ENCODE data around the gene SPECC1L.

Gene SPECC1L

GRCh38 chr22:24404561-24405275 lies 134.1 kb downstream of the SPECC1L start:
- Mint-ChIP-seq H3K9me3 (no peaks in the 10 kb centered on the region), H3K27me3 (no peaks in the 10 kb centered on the region), H3K4me1 (peaks cover 47% of the 10 kb centered on the region), H3K27ac (peak overlapping the region; percentile 46), H3K4me3 (no peak overlapping the region), H3K36me3 (peaks cover 15% of the 10 kb centered on the region)
- no peak for DNase-seq
- CTCF ChIA-PET: no interaction called here

GRCh38 chr22:24405631-24406321 lies 135.1 kb downstream of the SPECC1L start:
- no peak for DNase-seq
- CTCF ChIA-PET: interaction anchor here (1.4 kb wide), 1 partner anchor 116 kb away, joined by 3 read pairs; no protein-coding TSS in a partner anchor
- H3K27ac Mint-ChIP-seq: no peak overlapping the region
- no peaks in the 10 kb centered on the region for H3K9me3 Mint-ChIP-seq
- peaks cover 16% of the 10 kb centered on the region for H3K36me3 Mint-ChIP-seq
- H3K27me3 Mint-ChIP-seq: no peaks in the 10 kb centered on the region
- no peak overlapping the region for H3K4me3 Mint-ChIP-seq
- H3K4me1 Mint-ChIP-seq: peaks cover 46% of the 10 kb centered on the region

GRCh38 chr22:24406322-24407277 lies 136.0 kb downstream of the SPECC1L start:
- Mint-ChIP-seq H3K36me3 (peaks cover 7% of the 10 kb centered on the region), H3K4me3 (no peak overlapping the region), H3K27ac (peak overlapping the region; percentile 72), H3K27me3 (no peaks in the 10 kb centered on the region), H3K9me3 (no peaks in the 10 kb centered on the region), H3K4me1 (peaks cover 37% of the 10 kb centered on the region)
- DNase-seq: no peak
- CTCF ChIA-PET: interaction anchor here (1.1 to 1.4 kb wide), 2 partner anchors 49 to 115 kb away, joined by 3 read pairs; no protein-coding TSS in a partner anchor

GRCh38 chr22:24407278-24407665 lies 136.6 kb downstream of the SPECC1L start:
- DNase-seq: peak; percentile 41
- peak overlapping the region; percentile 72 for H3K27ac Mint-ChIP-seq
- H3K27me3 Mint-ChIP-seq: no peaks in the 10 kb centered on the region
- H3K4me3 Mint-ChIP-seq: no peak overlapping the region
- peaks cover 6% of the 10 kb centered on the region for H3K36me3 Mint-ChIP-seq
- no peaks in the 10 kb centered on the region for H3K9me3 Mint-ChIP-seq
- CTCF ChIA-PET: interaction anchor here (0.9 to 1.4 kb wide), 3 partner anchors 49 to 114 kb away, joined by 3 read pairs; no protein-coding TSS in a partner anchor
- H3K4me1 Mint-ChIP-seq: peaks cover 32% of the 10 kb centered on the region

- no peak for DNase-seq
- no peaks in the 10 kb centered on the region for H3K9me3 Mint-ChIP-seq
- H3K36me3 Mint-ChIP-seq: peaks cover 6% of the 10 kb centered on the region
- no peak overlapping the region for H3K27ac Mint-ChIP-seq
- CTCF ChIA-PET: interaction anchor here (0.9 to 1.1 kb wide), 2 partner anchors 50 to 82 kb away, joined by 3 read pairs; no protein-coding TSS in a partner anchor
- no peak overlapping the region for H3K4me3 Mint-ChIP-seq
- H3K4me1 Mint-ChIP-seq: peaks cover 30% of the 10 kb centered on the region
- H3K27me3 Mint-ChIP-seq: no peaks in the 10 kb centered on the region
These were observed 137.3 kb downstream of the SPECC1L start for GRCh38 chr22:24407884-24408283.

- CTCF ChIA-PET: interaction anchor here (1.3 kb wide), 1 partner anchor 114 kb away, joined by 4 read pairs; no protein-coding TSS in a partner anchor
These were observed 138.0 kb downstream of the SPECC1L start for GRCh38 chr22:24408630-24409029.

GRCh38 chr22:24409707-24410106 lies 139.1 kb downstream of the SPECC1L start:
- Mint-ChIP-seq H3K36me3 (peaks cover 1% of the 10 kb centered on the region), H3K9me3 (no peaks in the 10 kb centered on the region), H3K27ac (peak overlapping the region; percentile 80)

More at GRCh38 chr22:24408630-24409029, 138.0 kb downstream of the SPECC1L start:
- no peaks in the 10 kb centered on the region for H3K27me3 Mint-ChIP-seq
- H3K4me1 Mint-ChIP-seq: peaks cover 30% of the 10 kb centered on the region
- H3K4me3 Mint-ChIP-seq: no peak overlapping the region
- no peaks in the 10 kb centered on the region for H3K9me3 Mint-ChIP-seq
- H3K27ac Mint-ChIP-seq: no peak overlapping the region
- DNase-seq: no peak
- H3K36me3 Mint-ChIP-seq: peaks cover 6% of the 10 kb centered on the region

GRCh38 chr22:24410110-24410856 lies 139.7 kb downstream of the SPECC1L start:
- peak overlapping the region; percentile 80 for H3K27ac Mint-ChIP-seq
- H3K4me1 Mint-ChIP-seq: peaks cover 30% of the 10 kb centered on the region
- H3K4me3 Mint-ChIP-seq: no peak overlapping the region
- CTCF ChIA-PET: interaction anchor here (0.9 kb wide), 1 partner anchor 11 kb away, joined by 3 read pairs; no protein-coding TSS in a partner anchor
- H3K27me3 Mint-ChIP-seq: no peaks in the 10 kb centered on the region
- peaks cover 3% of the 10 kb centered on the region for H3K36me3 Mint-ChIP-seq
- H3K9me3 Mint-ChIP-seq: no peaks in the 10 kb centered on the region
- DNase-seq: no peak

More at GRCh38 chr22:24409707-24410106, 139.1 kb downstream of the SPECC1L start:
- H3K4me3 Mint-ChIP-seq: no peak overlapping the region
- H3K27me3 Mint-ChIP-seq: no peaks in the 10 kb centered on the region
- H3K4me1 Mint-ChIP-seq: peaks cover 30% of the 10 kb centered on the region
- no peak for DNase-seq
- CTCF ChIA-PET: interaction anchor here (0.9 to 1.3 kb wide), 2 partner anchors 12 to 113 kb away, joined by 3 to 4 read pairs; no protein-coding TSS in a partner anchor

GRCh38 chr22:24411256-24412004 lies 140.8 kb downstream of the SPECC1L start:
- Mint-ChIP-seq H3K36me3 (peaks cover 4% of the 10 kb centered on the region), H3K4me1 (peaks cover 29% of the 10 kb centered on the region), H3K4me3 (no peak overlapping the region), H3K27ac (peak overlapping the region; percentile 58), H3K27me3 (no peaks in the 10 kb centered on the region), H3K9me3 (no peaks in the 10 kb centered on the region)
- CTCF ChIA-PET: no interaction called here
- DNase-seq: no peak

- CTCF ChIA-PET: no interaction called here
- Mint-ChIP-seq H3K9me3 (no peaks in the 10 kb centered on the region), H3K27me3 (no peaks in the 10 kb centered on the region), H3K27ac (no peak overlapping the region), H3K4me1 (peaks cover 20% of the 10 kb centered on the region), H3K36me3 (peaks cover 4% of the 10 kb centered on the region), H3K4me3 (no peak overlapping the region)
- peak; percentile 5 for DNase-seq
These were observed 141.6 kb downstream of the SPECC1L start for GRCh38 chr22:24412274-24412673.

GRCh38 chr22:24413271-24413670 lies 142.6 kb downstream of the SPECC1L start:
- CTCF ChIA-PET: no interaction called here
- Mint-ChIP-seq H3K27ac (no peak overlapping the region), H3K4me3 (no peak overlapping the region), H3K4me1 (peaks cover 11% of the 10 kb centered on the region), H3K36me3 (peaks cover 4% of the 10 kb centered on the region), H3K9me3 (no peaks in the 10 kb centered on the region), H3K27me3 (no peaks in the 10 kb centered on the region)
- DNase-seq: no peak

- H3K27me3 Mint-ChIP-seq: no peaks in the 10 kb centered on the region
- H3K4me3 Mint-ChIP-seq: no peak overlapping the region
- CTCF ChIA-PET: no interaction called here
- H3K36me3 Mint-ChIP-seq: peaks cover 4% of the 10 kb centered on the region
- no peak for DNase-seq
- no peaks in the 10 kb centered on the region for H3K9me3 Mint-ChIP-seq
- H3K4me1 Mint-ChIP-seq: peaks cover 11% of the 10 kb centered on the region
- H3K27ac Mint-ChIP-seq: no peak overlapping the region
These were observed 143.2 kb downstream of the SPECC1L start for GRCh38 chr22:24413736-24414385.

All from activated naive CD4-positive, alpha-beta T cell treated with anti-CD3 and anti-CD28 coated beads, Interleukin-2, amount 10 ng/mL, durations not matched to agents 7 days and 5 days (primary cell).